ENCODE data around the gene CCDC184.
"Not testable (repeated sequence)": the region's sequence is repeated elsewhere in the genome, so short reads cannot be mapped to it uniquely, and the experiment has no call there.

CCDC184 gene

DNA sequence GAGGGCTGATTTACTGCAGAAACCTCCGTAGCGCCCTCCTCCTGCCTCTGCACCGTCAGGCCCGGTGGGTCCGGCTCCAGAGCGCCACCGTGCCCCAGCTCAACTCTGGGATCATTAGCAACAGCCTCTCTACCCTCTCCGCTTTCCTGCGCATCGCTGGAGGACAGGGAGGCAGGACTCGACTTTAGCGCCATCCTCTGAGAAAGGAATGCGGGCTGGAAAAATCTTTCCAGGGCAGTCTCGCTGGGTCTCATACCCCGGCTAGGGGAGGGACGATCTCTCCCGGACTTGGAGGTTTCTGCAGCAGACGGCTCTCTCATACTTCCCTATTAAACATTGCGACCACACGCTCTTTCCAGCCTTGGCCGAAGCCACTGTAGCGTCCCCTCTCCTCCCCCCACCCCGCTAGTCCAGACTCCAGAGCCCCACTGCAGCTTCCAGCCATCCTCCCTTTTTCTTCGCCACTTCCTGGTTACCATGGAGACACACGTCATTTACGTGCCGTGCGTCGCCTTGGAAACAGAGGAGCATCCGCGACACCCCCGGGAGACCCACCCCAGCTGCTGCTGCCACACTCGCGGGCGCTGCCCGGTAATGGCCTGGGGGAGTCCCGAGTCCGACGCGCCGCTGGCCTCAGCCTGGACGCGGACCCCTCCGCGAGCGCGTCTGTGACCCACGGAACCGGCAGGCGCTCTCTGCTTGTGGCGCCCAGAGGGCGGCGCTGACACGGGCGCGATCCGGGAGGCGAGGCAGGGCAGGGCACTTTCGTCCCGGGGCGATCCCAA lies at the start of gene CCDC184:
Gene CCDC184, plus strand, starts transcription at position 554 of the 785 bp plus-strand sequence. CDS start 479 bp downstream, outside the sequence.
- peak; percentile 59 for DNase-seq

DNA sequence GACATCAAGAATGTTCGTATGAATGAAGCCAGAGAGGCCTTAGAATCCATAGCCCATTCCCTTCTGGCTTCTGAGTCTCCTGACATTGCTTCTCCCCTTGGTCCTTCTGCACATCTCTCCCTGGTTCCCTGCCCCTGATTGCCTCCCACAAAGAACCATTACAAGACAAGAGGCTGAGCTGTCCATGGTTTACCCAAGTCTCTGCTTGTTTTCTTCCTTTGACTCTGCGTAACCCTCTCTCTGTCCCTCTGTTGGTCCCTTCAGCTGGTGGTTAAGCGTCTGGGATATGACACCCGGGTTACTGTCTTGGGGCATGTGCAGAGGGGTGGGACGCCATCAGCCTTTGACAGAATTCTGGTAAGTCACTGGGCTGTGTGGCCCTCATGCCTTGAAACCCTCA lies 48.4 kb upstream of the CCDC184 start:
- DNase-seq = no peak

DNA sequence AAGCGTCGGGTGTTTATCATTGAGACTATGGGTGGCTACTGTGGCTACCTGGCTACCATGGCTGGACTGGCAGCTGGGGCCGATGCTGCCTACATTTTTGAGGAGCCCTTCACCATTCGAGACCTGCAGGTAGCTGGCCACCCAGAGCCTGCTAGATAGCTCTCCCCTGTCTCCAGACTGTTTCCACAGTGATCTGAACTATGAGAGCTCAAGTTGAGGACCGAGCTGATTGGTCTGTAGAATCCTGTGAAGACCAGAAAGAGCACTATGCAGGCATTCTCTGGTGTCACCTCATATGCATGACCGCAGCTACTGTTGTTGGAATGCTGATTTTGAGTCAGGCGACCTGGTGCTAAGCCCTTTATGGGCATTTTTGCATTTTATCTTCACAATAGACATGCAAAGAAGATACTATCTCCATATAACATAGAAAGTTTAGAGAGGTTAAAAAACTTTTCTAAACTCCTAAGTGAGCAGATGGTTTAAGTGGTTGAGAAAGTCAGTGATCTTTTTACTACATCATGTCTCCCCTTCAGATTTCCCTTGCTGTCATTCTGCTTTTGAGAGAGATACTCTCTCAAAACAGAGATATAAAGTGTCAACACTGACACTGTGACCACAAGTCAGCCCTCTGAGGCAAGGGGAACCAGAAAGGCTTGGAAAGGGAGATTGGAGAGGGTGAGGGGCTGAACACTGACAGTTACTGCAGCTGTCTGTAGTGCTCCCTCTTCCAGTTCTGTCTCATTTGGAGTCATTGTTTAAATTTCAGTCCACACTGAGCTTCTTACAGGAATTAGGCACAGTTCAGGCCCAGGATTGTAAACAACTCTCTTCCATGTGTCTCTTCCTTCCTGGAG lies 40.4 kb upstream of the CCDC184 start:
- DNase-seq = no peak

DNA sequence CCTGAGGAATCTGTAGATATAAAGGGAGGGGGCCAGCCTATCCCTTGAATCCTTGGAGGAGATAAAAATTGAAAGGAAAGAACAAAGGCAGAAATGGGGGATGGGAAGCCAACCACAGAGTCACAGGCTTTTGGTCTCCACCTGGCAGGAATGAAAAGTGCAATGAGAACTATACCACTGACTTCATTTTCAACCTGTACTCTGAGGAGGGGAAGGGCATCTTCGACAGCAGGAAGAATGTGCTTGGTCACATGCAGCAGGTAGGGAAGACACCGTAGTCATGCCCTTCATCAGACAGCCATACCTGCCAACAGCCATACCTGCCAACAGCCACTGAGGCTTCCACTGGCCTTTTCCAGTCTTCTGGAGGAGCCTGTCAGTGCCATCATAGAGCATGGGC lies 39.5 kb upstream of the CCDC184 start:
- DNase-seq = no peak

DNA sequence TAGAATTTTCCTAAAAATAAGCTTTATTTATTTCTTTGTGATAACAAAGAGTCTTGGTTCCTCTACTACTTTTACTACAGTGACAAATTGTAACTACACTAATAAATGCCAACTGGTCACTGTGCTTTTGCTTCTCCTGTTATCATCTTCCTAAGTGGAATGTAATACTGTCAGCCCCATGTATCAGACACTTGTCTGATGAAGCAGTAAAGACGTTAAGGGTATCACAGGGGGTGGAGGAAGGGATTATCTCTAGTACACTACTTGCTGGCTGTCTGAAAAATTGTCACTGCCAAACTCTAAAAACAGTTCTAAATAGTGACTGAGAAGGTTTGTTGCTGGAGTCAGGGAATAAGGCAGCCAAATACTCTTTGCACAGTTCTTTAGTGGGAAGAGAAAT lies 37.5 kb upstream of the CCDC184 start:
- no peak for DNase-seq

DNA sequence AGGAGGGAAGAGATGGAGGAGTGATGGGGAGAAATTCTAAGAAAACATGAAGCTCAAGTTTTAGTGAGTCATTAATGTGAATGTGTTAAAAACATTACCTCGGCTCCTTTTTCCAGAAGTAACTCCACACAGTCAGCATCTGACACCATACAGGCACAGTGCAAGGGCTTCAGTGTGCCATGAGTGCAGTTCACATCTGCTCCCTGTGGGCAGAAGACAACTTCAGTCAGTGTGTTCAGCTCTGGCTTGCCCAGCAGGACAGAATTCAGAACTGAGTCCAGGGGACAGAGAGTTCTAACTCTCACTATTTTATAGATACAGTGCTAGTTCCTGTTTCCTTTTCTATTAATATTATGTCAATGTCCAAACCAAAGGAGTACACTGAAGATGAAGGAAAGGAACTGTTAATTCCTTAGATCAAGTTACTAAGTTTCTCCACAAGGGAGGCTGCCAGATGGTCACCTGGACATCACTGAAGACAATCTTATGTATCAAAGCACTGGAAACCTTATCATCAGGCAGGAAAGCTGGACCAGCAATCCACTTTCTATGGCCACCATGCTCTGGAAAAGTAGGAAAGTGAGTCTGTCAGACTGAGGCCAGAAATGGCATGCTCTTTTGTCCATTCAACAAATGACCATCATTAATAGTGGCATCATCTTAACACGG lies 32.2 kb upstream of the CCDC184 start:
- peak; percentile 22 for DNase-seq

DNA sequence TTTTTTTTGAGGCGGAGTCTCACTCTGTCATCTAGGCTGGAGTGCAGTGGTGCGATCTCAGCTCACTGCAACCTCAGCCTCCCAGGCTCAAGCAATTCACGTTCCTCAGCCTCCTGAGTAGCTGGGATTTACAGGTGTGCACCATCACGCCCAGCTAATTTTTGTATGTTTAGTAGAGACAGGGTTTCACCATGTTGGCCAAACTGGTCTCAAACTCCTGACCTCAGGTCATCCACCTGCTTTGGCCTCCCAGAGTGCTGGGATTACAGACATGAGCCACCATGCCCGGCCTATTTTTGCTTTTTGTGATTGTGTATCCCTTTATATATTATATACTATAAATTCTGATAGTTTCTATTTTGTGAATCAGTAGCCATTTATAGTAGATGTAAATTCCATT lies 27.7 kb upstream of the CCDC184 start:
- not testable (repeated sequence) for DNase-seq

DNA sequence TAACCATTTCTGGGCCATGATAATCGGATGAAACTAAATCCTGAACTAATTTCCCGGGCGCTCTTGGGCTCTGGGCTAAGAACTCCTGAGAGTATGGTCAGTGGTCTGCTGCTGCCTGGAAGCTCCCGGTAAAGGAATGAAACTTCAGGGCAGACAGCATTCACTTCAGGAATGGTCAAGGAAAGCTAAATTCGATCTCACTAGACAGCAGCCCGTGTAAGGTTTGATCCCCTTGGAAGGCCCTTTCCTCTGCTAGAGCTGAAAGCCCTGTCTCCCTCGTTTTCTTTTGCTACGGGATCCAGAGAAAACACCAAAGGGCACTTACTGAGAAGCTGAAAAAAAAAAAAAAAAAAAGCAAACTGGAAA lies 26.8 kb upstream of the CCDC184 start:
- DNase-seq = no peak

DNA sequence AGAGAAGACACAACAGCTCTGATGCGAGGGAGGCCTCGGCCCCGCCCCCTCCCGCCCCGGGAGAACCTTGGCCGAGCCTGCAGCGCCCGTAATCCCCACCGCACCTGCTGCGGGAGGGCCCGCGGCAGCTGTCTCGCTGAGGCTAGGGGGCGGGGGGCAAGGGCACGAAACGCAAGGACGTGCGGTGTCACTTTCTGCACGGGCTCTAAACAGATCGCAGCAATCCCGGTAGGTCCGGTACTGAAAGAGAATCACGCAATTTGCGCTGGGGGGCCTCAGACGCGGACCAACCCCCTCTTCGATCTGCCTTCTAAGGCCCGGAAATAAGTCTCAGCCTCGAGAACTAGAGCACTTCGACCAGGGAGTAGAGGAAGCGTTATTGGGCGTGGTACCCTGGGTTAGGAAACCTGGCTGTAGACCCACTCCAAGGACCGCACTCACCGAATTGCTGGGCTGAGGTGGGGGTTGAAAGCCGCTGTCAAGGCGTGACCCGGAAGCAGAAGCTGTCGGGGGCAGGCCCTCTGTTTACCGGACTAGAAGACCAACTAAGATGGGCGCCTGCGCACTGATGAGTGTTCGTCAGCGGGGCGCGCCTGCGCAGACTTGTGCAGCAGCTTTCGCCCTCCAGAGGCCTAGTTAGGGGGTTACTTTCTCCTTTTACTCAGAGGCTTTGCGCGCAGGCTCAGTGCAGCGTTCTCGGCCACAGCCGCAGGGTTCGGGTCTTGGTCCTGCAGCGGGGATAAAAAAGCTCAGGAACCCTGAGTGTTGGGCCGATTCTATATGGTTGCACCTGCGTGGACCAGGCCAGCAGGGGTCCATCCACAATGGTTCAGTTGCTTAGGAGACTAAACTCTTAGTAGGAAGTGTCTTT lies 26.2 kb upstream of the CCDC184 start, which contains the start of gene ASB8:
Gene ASB8, minus strand, starts transcription at position 498 of the 871 bp plus-strand sequence. CDS start 4,019 bp downstream, outside the sequence.
- peak; percentile 98 for DNase-seq

DNA sequence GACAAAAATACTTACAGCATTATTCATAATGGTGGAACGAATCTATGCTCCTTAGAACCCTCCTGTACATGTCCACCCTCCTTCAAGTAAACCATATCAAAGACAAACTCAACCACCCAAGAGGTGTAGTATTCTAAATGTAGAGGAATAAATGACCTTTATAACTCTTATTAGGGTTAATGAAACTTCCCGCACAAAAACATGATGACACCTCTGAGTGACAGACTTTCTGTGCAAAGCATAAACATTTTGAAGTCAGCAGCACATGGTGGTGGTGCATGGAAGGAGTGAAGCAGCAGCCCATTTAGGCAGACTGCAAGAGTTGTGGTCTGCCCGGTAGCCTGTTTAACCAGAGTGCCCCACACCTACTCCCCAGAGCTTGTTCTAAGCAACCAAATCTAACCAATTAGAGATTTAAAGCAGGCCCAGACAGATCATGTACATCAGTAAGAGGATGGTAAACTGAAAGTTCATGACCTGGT lies 25.5 kb upstream of the CCDC184 start:
- no peak for DNase-seq

DNA sequence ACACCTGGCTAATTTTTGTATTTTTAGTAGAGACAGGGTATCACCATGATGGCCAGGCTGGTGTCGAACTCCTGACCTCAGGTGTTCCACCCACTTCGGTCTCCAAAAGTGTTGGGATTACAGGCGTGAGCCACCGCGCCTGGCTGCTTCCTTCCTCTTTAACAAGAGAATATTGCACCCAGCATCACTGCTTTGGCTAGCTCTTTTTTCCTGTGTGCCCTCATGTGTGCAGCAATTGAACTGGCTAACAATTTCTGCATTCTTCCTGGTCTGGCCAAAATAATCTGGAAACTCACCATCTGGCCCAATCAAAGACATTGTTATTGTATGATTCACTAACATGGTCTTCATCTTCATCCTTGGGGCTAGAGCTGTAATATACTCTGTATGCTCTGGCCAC lies 23.4 kb upstream of the CCDC184 start:
- no peak for DNase-seq

DNA sequence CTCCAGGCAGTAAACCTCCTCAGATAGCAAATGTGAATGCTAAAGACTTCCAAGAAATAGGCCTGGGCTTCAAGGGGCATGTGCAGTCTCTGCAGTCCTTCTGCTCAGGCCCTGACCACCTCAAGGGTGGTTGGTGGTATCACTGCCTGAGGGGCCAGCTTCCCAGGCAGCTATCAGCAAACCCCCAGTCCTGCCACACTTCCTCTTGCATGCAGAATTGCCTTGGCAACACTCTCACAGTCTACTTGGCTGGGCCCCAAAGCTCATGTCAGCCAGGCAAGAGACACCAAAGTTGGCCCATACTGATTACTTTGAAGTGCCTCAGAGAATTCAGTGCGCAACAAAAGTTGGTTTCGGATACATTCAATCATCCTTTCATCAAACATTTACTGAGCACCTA lies 22.6 kb upstream of the CCDC184 start:
- DNase-seq = peak; percentile 64

DNA sequence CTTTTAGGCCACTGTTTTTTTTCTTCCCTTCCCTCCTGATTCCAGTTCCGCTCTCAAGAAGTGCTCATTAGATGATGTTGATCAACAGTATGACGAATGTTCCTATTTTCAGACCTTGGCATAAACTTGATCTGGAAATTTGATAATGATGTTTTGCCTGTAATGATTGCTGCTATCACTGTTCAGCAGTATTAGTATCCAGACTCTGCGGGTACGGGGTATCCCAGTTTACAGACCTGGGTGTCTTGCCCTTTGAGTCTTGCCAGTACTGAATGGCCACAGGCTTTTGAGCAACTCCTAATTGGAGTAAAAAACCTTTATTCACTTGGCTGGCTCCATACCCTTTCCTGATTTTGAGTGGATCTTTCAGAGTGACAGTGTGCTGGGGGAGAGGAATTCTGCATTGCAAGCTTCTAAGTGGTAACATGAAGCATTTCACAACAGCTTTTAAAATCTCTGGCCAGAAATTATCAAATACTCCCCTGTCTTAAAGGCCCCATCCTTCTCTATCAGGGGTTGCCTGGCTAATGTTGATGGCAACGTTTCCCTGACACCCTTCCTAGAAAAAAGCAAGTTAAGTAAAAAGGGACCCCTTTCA lies 20.2 kb upstream of the CCDC184 start:
- DNase-seq = no peak

DNA sequence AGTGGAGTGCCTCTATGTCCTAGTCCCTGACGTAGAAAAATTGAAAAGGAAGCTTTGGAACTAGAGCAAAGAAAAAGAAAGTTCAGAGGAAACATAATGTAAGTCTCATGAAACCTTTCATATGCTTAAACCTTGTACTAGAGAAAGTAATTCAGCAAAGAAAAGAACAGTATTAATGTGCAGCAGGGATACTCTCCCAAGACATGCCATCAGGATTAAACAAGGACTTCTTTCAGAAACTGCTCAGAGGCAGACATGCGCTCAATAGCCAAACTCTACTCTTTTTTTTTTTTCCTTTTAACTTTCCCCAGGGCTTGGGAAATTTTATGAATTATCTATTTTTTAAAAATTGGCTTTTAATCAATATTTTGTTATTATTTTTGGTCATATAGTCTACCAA lies 19.0 kb upstream of the CCDC184 start:
- DNase-seq = no peak

DNA sequence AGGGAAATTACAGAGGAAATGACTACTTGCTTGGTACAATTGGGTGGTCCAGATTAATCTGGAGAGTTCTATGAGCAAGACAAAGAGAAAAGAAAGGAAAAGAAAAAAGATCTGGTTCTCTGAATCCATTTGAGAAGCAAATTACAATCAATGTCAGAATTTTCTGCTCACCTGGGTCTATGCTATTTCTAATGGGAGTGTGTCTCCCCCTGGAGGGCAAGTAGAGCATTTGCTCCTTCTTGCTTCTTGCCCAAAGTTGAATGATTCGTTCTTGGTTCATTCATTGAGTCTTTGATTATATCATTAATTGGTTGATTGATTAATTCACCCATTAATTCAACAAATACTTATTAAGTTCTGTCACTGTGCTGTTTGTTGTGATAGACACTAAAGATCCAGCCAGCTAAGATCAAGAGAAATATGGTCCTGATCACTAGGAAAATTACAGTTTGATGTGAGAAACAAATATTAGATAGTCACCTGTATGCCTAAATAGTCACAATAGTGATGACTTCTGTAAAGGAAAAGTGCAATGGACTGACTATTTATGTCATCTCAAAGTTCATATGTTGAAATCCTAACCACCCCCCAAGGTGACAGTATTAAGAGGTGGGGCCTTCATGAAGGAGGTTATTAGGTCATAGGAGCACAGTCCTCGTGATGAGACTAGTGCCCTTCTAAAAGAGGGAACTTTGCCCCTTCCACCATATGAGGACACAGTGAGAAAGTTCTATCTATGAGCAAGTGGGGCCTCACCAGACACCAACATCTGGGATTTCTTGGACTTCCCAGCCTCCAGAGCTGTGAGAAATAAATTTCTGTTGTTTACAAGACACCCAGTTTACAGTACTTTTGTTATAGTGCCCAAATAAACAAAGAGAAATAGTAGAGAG lies 18.1 kb upstream of the CCDC184 start:
- no peak for DNase-seq

DNA sequence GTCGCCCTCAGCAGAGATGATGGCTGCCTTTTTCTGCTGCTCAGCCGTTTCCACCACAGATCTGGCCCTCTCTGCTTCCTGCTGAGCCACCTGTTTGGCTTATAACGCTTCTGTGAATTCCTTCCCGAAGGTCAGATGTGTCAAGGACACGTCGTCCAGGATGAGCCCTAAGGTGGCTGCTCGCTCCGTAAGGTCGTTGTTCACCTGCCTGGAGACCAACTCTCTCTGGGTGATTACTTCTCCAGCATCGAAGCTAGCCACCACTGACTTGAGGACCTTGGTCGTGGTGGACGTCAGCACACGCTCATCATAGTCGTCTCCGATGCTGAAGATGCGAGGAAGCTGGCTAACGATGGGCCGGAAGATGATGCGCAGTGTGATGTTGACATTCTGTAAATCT lies 14.4 kb upstream of the CCDC184 start:
- DNase-seq = no peak

DNA sequence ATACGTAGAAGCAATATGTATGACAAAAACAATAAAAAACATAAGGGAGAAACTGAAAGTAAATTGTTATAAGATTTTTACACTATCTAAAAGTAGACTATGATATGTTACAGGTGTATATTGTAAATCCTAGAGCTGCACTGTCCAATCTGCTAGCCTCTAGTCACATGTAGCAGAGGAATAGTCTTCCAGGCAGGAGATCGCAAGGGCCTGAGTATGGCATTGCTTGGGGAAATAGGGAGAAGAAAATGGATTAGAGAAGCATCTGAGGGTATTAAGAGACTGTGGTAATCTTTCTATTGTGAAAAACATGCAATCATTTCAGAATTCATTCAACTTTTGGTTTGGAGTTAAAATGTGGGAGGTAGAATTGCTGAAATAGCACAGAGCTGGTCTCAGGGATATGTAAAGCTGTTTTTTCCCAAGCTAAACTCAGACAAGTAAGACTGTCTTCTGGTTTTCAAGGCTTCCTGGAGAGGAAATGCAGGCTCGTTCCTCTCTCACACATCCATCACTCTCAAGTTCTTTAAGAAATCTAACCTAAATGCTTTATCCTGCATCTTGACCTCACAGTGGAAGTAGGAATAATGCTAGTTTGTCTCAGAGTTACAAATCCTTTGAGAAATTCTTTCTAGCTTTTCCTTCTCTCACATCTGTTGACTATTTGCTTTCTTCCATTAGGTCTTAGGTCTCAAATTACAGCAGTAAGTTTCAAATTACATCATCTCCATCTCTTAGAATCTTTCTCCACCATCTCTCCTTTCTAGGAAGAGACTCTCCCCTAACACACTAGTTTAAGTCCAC lies 7.6 kb upstream of the CCDC184 start:
- no peak for DNase-seq

DNA sequence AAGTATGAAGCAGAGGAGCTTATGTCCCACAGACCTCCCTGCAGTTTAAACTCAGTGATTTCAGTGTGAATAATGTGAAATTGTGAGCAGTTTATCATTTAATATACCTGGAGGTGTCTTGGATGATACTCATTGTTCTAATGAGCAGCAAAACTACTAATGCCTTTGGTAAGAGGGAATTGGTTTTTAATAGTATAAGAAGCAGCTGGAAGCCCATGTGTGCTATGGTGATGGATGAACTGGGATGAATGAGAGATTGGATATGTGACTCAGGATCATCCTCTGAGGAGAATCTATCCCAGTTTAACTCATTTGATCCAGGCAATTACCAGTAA lies 7.1 kb upstream of the CCDC184 start:
- no peak for DNase-seq

DNA sequence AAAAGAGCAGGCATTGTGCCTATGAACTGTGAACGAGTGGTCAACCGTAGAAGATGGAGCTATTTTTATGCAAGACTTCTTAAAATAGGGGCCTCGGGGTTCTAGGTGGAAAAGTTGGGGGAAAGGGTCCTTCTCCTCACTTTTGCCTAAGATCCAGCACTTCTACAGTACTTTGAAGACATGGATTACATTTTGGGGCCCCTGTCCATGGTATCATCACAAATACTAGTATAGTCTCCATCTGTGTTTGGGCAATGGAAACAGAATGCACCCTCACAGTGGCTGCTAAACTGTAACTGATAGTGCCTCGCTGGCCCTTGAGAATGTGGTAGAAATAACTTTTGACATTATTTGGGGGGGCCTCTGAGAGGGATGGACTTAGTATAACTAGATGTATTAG lies 5.5 kb upstream of the CCDC184 start:
- DNase-seq = no peak

DNA sequence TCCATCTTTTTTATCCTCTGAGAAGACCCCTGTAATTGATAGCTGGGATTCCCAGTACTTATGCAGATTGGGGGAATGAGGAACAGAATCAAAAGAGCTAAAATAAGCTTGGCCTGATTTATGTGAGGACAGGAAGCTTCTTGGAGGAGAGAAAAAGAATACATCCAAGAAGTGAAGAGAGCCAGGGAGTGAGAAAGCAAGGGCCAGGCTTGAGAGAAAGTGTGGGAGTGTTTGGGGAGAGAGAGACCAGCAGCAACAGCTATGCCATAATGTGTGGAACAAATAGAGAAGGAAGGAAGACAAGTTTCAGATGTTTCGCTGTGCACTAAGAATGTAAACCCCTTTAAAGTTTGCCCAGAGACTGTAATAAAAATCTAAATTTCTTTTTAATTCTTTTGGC lies 4.0 kb upstream of the CCDC184 start:
- no peak for DNase-seq

Data from MV-4-11 (cell line).